Epidermal melanocyte (primary cell): ENCODE data around the gene PCED1B.
"Not testable (repeated sequence)": the region's sequence is repeated elsewhere in the genome, so short reads cannot be mapped to it uniquely, and the experiment has no call there.

Source experiments
- DNase-seq: peaks from one replicate; pipeline ENCODE4 v3.0.0; 2011; ENCODE audit warnings: low spot score; ENCODE audit not compliant: insufficient read length

PCED1B gene

DNA sequence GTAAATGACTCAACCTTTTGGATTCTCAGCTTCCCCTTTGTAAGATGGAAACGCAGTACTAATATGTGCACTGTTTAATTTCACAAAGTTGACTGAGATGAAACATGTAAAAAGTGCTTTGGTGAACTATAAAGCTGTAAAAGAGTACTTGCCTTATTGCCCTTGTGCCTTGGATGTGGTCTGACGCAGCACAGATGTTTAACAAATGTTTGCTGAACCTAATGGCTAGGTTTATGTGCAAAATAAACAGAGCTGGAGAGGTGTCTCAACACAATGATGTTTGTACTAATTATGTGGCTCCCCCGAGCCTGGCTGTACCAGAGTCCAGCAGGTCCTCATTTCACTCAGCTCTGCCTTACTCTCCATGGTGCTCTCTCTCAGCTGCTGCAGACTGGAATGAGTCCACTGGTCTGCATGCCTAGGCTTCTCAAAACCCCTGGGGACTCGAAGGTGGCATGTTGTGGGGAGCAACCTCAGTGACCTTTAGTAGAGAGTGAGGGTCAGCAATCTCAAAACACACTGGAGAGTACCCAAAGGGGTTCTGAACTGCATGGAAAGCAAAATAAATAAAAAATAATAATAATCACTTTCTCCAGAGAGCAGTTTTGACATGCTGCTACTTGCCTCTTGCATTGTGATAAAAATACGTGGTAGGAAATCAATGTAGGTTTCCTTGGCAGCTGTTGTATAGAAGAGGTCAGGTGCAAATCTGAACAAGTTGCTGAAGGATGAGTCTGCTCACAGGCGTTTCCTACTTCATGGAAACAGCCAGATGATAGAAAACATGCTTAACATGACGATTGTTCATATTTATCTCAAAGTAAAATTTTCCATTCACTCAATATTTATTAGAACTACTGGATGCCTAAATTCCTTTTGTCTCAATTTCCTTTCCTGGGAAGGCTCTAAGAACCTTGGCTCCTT, 8.9 kb downstream of the PCED1B start:
- no peak for DNase-seq

DNA sequence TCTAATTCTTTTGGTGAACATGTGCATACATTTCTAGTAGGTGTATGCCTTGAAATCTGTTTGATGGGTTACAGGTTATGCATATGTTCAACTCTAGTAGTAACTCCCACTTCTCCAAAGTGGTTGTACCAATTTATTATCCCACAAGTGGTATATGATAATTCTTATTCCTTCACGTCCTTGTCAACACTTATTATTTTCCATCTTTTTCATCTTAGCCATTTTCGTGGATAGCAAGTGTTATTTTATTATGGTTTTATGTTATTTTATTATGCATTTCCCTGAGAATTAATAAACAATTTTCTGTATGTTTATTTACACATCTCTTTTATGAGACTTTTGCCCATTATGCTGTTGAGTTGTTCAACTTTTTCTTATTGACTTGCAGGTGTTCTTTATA, 11.6 kb downstream of the PCED1B start:
- DNase-seq = no peak

DNA sequence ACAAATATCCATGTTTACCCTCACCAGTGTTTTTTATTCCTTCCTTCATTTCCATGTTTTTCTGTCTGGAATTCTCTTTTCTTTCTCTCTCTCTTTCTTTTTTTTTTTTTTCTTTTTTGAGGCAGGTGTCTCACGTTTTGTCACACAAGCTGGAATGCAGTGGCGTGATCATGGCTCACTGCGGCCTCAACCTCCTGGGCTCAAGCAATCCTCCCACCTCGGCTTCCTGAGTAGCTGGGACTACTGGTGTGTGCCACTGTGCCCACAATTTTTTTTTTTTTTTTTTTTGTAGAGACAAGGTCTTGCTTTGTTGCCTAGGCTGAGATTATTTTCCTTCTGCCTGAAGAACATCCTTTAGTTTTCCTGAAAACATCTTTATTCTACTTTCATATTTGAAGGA, 15.4 kb downstream of the PCED1B start:
- DNase-seq = no peak

DNA sequence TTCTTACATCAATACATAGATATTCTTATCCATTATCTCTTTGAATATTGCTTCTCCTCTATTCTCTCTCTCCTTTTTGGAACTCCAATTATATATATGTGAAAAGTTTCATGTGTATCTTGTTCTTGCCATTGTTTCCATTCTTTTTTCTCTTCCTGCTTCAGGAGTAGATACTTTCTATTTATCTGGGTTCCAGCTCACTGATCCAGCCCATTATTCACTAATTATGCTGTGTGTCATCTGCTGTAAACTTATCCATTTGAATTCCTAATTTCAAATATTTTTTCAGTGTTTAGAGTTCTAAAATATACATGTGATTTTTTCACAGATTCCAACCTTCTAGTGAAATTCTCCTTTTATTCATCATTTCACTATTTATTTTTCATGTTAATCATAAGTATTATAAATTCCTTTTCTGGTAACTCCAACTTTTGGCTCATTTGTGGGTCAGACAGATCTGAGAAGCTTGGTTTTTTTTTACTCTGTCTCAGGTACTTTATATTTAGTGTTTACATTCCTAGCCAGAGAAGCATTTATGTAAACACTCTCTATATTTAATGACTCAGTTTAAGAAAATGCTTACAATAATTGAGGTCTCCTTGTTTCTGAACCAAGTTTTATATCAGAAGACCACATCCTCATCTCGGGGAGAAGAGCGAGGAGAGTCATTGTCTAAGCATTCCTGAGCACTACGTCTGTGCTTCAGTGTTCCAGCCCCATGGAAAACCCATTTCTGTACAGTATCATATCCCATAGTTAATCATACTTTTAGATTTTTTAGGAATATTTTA, 16.2 kb downstream of the PCED1B start:
- DNase-seq = no peak

DNA sequence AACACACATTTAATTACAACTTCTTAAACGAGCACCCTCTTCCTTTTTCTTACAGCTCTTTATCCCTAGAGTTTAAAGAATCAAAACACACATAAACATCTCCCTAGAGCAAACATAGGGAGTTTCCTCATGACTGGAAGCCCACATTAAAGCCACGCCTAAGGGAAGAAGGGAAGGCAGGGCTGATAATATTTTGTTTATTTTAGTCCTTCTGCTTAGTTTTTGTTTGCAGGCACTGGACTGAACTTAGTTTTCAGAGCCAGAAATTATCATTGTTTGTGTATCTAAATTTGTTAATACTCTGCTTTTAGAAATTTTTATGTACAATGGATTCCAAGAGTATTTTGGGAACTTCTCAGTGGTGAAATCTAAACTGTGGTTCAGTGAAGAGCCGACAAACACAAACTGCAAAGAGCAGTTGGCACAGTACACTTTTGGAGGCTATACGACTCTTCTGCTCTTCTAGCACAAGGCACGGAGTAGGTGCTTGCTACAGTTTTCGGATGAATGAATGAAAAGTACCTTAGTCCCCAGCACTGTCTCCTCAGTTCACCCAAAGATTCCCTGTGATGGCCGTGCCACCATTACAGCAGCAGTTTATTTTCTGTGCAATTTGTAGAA, 18.0 kb downstream of the PCED1B start:
- DNase-seq = no peak

DNA sequence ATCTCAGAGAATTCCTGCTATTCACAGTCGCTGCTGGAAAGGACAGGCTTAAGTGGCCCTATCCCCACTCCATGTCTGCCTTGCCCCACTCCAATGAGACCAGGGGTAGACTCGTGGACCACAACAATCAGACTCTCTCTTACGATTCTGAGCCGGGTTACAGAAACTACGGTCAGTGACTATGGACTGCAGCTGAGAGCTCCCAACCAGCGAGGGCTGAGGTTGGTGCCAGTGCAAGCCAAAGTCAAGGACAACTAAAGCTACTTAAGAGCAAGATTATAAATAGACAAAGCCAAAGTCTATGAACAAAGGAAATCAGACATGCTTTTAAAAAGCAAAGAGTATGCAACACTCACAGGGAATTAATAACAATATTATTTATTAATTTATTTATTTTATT, 18.7 kb downstream of the PCED1B start:
- no peak for DNase-seq

DNA sequence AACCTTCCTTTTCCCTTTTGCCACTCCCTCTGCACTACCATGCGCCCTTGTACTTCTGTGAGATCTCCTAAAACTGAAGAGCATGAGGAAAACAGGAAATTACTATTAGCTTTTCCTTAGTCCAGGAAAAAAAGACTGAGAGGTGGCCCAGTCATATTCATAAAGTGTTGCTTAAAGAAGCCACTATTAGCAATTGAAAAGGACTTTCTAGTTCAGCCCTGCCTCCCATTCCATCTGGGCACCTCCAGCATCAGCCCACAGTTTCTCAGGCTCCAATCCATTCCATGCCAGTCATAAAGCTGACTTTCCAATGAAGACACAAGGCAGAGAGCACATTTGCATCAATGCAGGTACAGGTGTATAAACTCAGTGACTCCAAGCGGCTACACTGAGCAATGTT, 20.2 kb downstream of the PCED1B start:
- DNase-seq = no peak

DNA sequence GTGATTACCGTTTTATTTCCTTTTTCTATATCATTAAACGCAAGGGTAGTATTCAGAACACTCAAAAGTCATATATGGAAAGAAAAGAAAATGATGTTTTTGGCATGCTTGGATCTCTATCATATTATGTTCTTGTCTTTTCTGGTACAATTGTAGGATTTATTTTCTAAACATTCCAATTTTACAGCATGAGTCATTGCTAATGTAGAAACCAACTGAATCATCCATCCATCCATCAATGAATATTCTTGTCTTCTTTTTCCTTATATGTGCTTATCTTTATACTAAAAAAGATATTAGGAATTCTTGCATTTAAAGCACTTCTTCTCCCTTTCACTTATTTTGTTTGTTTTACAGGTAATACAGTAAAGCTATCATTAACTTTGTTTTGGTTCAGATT, 20.7 kb downstream of the PCED1B start:
- no peak for DNase-seq

DNA sequence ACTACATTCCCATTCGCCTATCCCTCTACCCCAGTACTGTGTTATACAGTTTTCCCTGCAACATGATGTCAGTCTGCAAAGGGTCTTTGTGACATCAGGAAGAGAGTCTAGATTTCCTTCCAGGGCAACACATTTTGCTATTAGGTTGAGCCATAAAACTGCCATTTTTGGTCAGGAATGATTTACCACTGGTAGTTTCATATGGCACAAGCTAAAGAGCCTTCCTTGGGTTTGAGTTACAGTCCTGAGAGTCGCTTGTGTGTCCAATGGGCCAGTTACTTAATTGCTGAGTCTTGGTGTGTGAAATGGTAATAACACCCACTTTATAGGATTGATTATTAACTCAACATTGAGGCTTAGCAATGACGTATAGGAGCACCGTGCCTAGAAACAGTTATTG, 23.0 kb downstream of the PCED1B start:
- DNase-seq = no peak

DNA sequence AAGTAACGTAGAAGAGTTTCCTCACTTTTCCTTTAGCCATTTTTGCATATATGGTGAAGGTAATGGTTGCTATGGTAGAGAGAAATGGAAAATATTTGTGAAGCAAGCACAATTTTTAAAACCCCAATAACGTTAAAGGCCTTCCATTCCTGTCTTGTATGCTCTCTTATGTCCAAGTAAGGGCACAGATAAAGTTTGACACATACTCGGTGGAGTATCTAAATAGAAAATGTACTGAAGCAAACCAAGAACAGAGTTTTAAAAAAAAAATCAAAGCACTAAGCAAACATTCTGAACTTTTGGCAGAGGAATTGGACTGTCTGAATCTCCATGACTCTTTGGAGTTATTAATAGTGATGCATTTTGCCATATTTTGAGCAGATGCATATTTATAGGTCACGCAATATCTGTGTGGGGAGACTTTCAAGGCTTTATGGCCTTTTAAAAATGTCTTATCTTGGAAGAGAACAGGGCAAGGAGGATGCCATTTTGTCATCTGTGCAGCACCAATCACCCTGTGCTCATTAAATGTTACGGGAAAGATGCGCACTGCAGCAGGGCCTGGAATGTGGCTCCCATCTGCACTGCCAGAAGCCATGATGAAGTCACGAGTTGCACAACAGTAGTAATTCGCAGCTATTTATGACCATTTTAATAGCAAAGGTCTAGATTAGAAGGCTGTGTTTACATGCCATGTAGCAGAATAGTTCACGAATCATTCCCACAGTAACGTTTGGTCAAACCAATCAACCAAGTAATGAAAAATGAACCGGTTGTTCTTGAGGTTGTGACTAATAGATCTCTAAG, 23.6 kb downstream of the PCED1B start:
- DNase-seq = no peak

DNA sequence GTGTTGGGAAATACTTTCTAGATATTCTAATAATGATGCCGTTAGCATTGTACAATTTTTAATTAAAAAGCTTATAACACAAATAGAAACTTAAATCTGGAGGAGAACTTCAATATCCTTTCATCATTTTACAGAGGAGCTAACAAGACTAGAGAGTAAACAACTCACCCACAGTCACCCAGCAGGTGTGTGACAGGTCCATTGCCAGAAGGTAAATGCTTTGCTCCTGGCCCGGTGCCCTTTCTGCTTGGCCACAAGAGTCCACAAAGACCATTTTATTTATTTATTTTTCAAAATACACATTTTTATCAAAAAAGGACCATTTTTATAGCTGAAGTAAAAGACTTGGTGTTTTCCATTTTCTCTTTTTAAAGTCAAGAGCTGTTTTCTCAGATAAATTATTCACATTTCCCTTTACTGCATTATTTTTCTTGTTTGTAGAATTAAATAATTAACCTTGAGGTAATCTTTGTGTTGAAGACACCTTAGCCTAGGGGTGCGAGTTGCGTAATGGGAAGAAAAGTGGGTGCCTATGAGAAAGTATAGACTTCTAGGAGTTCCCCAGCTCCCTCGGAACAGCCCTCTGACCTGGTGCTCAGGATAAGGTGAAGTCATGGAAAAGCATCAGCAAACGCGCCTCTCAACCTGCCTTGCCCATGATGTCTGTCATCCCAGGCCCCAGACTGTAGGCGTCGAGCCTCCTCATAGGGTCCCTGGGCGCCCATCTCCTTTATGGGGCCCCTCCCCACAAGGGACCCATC, 26.7 kb downstream of the PCED1B start:
- DNase-seq = no peak

DNA sequence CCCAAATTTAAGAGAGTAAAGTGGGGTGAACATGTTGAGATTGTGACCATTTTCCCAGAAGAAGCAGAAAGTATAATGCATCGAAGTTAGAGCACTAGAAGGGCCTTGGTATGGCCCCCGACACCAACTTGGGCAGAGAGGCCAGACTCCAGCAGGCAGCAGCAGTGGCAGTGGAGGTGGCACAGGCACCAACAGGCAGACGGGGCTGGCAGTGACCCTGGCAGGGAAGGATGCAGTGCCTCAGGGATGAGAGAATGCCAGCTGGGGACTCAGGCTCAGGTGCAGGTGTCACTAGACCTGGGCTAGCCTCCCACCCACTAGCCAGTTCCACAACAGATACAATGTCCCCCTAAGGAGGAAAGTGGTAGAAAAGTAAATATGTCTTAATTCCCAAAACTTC, 28.0 kb downstream of the PCED1B start:
- no peak for DNase-seq

DNA sequence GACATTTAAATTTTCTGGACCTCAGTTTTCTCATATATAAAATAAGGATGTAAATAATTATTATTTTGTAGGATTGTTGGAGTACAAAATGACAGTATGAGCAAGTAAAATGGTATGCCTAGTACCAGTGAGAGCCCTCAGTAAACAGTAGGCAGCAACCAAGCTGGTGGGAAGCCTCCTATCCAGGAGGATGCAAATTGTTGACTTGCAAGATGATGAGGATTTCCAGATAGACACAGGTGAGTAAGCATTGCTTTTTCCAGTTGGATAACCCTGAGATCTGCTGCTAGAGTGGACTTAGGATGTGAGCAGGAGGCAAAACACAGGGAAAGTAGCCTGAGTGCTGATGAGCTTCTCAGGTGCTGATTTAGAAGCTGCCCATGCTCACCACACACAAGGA, 28.5 kb downstream of the PCED1B start:
- no peak for DNase-seq

DNA sequence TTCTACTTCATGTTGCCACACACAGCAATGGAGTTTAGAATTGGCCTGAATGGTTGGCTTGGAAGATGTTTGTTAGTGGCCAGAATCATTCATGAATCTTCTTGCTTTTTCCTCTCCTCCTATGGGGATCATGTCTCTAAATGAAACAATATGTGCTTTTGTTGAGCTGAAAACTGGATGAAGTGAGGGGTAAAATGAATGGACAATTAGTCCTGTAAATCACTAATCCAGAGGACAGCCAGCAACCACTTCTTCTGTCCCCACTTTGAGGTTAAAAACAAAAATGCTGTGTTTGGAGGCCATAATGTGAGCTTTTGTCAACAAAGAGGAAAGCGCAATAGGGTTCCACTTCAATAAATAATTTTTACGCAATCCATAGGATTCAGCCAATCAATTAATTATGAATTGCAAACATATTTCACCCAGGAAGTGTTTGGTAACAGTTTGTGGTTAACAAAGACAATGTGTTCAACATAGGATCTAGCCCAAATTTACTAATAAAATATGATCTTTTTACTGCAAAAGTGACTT, 30.7 kb downstream of the PCED1B start:
- no peak for DNase-seq

DNA sequence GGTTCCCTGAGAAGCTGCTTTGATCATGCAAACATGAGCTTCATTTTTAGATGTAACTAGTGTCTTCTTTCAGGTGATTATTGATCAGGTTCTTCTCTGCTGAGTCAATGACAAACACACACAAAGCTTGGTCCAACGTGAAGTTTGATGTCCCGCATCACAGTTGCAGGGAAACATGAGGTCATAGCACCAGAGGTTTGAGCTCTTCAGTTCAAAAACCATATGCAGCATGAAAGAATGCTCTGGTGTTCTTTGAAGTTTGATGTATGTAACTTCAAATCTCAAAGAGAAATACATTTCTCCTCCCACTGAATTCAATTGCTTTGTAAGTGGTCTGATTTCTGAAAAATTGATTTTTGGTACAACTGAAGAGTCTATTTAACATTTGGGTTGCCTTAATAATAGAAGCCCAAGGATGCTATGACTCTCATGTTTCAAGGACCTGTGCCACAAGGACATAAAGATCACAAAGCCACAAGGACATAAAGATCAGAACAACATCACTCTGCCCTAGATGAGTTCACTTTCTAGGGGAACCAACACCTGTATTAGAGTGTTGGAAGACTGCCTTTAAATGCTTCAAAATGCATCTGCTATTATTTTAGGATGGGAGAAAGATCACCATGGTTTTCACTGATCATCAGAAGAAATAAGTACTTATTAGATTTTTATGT, 31.4 kb downstream of the PCED1B start:
- no peak for DNase-seq

DNA sequence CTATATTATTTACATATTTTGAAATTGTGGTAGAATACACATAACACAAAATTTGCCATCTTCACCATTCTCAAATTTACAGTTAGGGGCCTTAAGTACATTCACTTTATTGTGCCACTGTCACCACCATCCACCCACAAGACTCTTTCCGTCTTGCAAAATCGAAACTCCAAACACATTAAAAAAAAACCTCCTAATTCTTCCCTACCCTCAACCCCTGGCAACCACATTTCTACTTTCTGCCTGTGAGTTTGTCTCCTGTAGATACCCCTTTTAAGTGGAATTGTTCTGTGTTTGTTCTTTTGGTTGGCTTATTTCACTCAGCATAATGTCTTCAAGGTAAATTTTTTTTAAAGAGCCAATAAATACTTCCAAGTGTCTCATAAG, 32.0 kb downstream of the PCED1B start:
- no peak for DNase-seq

DNA sequence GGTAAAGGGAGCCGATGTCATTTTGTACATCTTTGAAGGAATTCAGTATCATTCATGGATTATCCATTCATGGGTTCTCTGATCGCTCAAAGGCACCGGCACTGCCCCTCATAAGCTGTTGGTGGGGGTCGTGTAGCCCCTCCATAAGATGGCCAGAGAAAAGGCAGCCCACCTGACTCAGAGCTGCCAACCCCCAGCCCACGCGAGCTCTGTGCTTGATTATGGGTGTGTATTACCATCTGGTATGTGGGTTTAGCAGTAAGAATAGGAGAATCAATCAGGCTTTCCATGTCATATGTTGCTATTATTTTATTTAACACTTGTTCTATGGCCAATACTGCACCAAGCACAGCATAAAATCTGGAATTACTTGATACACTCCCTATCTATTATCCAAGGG, 32.4 kb downstream of the PCED1B start:
- no peak for DNase-seq

DNA sequence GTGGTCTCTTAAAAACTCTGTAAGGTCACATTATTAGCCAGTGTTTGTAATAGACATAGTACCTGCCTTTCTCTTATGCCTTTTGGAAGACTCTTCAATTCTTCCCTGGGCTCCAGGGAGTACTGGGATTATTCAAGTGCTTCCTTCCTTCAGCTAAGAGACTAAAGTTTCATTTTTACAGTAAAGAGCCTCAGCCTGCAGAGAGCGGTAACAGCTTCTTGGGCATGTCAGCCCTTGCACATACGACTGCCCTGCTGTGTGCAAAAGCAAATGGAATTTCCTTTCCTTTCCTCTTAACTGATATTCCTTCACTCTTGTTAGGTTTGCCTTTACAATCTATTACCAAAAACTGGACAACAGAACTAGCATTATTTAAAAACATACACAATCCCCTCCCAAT, 33.3 kb downstream of the PCED1B start:
- DNase-seq = no peak

DNA sequence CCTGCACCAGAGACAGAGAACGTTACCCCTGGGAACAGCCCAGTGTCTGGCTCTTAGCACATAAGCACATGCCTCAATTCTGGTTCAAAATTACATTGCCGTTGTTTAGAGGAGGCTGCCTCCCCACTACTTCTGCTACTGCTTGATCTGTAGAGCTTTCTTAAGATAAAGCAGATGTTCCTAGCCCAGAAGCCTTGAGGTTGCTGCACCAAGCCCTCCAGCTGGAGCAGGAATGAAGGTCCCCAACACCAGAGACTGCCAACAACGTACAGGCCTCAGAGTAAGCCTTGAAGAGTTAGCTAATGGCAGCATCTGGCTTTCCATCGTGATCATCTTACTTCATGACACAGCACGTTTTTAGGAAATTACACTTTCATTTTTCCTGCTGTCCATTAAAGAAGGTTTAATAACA, 35.1 kb downstream of the PCED1B start:
- DNase-seq = no peak

DNA sequence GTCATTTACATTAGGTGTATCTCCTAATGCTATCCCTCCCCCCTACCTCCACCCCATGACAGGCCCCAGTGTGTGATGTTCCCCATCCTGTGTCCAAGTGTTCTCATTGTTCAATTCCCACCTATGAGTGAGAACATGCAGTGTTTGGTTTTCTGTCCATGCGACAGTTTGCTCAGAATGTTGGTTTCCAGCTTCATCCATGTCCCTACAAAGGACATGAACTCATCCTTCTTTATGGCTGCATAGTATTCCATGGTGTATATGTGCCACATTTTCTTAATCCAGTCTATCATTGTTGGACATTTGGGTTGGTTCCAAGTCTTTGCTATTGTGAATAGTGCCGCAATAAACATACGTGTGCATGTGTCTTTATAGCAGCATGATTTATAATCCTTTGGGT, 37.9 kb downstream of the PCED1B start:
- DNase-seq = not testable (repeated sequence)
